Vein endothelial cell (primary cell): ENCODE data around the gene TADA1. TPM values are rescaled to one million over a fixed set of nuclear protein-coding genes. Genes with fewer than 3 reads are reported as not detected.

ENCODE experiments used
- total RNA-seq: library from RNA; depleted of rRNA; stranded (reverse); fragments of >200 nt; gene quantifications from 2 replicates; pipeline ENCODE4 v1.2.3, GENCODE V29; 2012

The TADA1 gene
- total RNA-seq = 9.1 and 10.3 TPM in 2 replicates

GRCh38 chr1:166875734-166876539 lies at the start of gene TADA1:
Gene TADA1 (minus strand): TSS chr1:166876264. CDS start chr1:166876233, 31 bp downstream.

GRCh38 chr1:166838766-166839599 lies 37.1 kb downstream of the TADA1 start, which contains the start of gene POGK:
Gene POGK (plus strand): TSS chr1:166839475. CDS start chr1:166840957, 1,482 bp downstream.

Other genes with a start within 250 kb of the TADA1 start
- 34.3 and 35.5 TPM in 2 replicates for gene POGK, start 36.8 kb downstream of the TADA1 start, total RNA-seq
- gene ILDR2, start 99.3 kb upstream of the TADA1 start, total RNA-seq = not detected in 2 replicates
- gene MAEL, start 113.0 kb upstream of the TADA1 start, total RNA-seq = 0.33 and 0.67 TPM in 2 replicates
- not detected in 2 replicates for gene GPA33, start 214.1 kb upstream of the TADA1 start, total RNA-seq
- not detected in 2 replicates for gene STYXL2, start 217.8 kb upstream of the TADA1 start, total RNA-seq